HepG2 (cell line): ENCODE results near the gene GPR6. TPM values are rescaled to one million over a fixed set of nuclear protein-coding genes. Genes with fewer than 3 reads are reported as not detected.
A peak's percentile ranks its signal among the peaks of the same experiment; 100 is the strongest.

Experiments
- CBFB ChIP-seq: sonication (generic); formaldehyde crosslinking; IDR thresholded peaks from 2 replicates; pipeline ENCODE4 v1.4.0; 2020; ENCODE audit warnings: missing genetic modification reagents
- HOMEZ ChIP-seq: IDR thresholded peaks from 2 replicates; pipeline ENCODE4 v1.6.1; 2016; ENCODE audit warnings: low read depth
- MLXIP ChIP-seq: sonication (generic); formaldehyde crosslinking; IDR thresholded peaks from 2 replicates; pipeline ENCODE4 v1.9.0; 2021; ENCODE audit warnings: missing genetic modification reagents, borderline replicate concordance
- NR3C1 ChIP-seq: sonication (generic); formaldehyde crosslinking; IDR thresholded peaks from 2 replicates; pipeline ENCODE4 v1.4.0; 2020; ENCODE audit warnings: missing genetic modification reagents
- SALL1 ChIP-seq: sonication (generic); formaldehyde crosslinking; IDR thresholded peaks from 2 replicates; pipeline ENCODE4 v1.8.0; 2022; ENCODE audit warnings: mild to moderate bottlenecking, missing genetic modification reagents
- SAP130 ChIP-seq: IDR thresholded peaks from 2 replicates; pipeline ENCODE4 v1.6.1; 2016; ENCODE audit warnings: low read depth
- ZBTB25 ChIP-seq: IDR thresholded peaks from 2 replicates; pipeline ENCODE4 v1.6.1; 2018; ENCODE audit warnings: missing genetic modification reagents
- ZFP41 ChIP-seq: sonication (generic); formaldehyde crosslinking; IDR thresholded peaks from 2 replicates; pipeline ENCODE4 v1.4.0; 2020; ENCODE audit warnings: mild to moderate bottlenecking, missing genetic modification reagents, borderline replicate concordance
- ZKSCAN8 ChIP-seq: IDR thresholded peaks from 2 replicates; pipeline ENCODE4 v1.6.1; 2016; ENCODE audit warnings: borderline replicate concordance, missing genetic modification reagents, missing compliant biosample characterization
- ZNF12 ChIP-seq: sonication (generic); formaldehyde crosslinking; IDR thresholded peaks from 2 replicates; pipeline ENCODE4 v1.5.0; 2020; ENCODE audit warnings: missing genetic modification reagents
- ZNF563 ChIP-seq: sonication (generic); formaldehyde crosslinking; IDR thresholded peaks from 2 replicates; pipeline ENCODE4 v1.8.0; 2022; ENCODE audit warnings: mild to moderate bottlenecking, moderate library complexity, missing genetic modification reagents
- polyA plus RNA-seq, 8 experiments: library from polyadenylated mRNA; depleted of rRNA in 3 of 8; stranded (reverse) in 7 of 8; unstranded in 1 of 8; fragments of >200 nt; fragmentation: Illumina TruSeq in 4 of 8; extraction: Trizol in 4 of 8; gene quantifications; 2 replicates each; pipeline versions ENCODE4 v1.2.1 to v1.2.3, GENCODE V29; 2011 to 2016; ENCODE audit warnings: low read depth in 4 of 8, missing spikeins in 1 of 8, mixed read lengths in 1 of 8; ENCODE audit not compliant: insufficient read depth in 1 of 8
- total RNA-seq, 5 experiments: library from RNA; depleted of rRNA; stranded (reverse); fragments of >200 nt; fragmentation: Illumina TruSeq; extraction: Trizol; gene quantifications; 2 replicates each; pipeline ENCODE4 v1.2.3, GENCODE V29; 2016; ENCODE audit warnings: low read depth in 1 of 5
- TF ChIP-seq, protein P1 (sequence below): sonication (generic); formaldehyde crosslinking; IDR thresholded peaks from 2 replicates; pipeline ENCODE4 v1.9.0; 2021; ENCODE audit warnings: missing genetic modification reagents, borderline replicate concordance
- TF ChIP-seq, protein P2 (sequence below): sonication (generic); formaldehyde crosslinking; IDR thresholded peaks from 2 replicates; pipeline ENCODE4 v1.8.1; 2023; ENCODE audit warnings: mild to moderate bottlenecking, moderate library complexity, missing genetic modification reagents
- TF ChIP-seq, protein P3 (sequence below): IDR thresholded peaks from 2 replicates; pipeline ENCODE4 v1.6.1; 2016

The GPR6 gene
- total and polyA plus RNA-seq, 2 of the 13 experiments (the other 11 are each of a cell fraction or from before 2014, with no cell fraction given), result not detected

- TF ChIP-seq MLXIP (CRISPR knock-in tag), result peak; percentile 73; the same call in 1 of the 2 replicates
- no peak for TF ChIP-seq ZKSCAN8
- TF ChIP-seq, protein P1, sequence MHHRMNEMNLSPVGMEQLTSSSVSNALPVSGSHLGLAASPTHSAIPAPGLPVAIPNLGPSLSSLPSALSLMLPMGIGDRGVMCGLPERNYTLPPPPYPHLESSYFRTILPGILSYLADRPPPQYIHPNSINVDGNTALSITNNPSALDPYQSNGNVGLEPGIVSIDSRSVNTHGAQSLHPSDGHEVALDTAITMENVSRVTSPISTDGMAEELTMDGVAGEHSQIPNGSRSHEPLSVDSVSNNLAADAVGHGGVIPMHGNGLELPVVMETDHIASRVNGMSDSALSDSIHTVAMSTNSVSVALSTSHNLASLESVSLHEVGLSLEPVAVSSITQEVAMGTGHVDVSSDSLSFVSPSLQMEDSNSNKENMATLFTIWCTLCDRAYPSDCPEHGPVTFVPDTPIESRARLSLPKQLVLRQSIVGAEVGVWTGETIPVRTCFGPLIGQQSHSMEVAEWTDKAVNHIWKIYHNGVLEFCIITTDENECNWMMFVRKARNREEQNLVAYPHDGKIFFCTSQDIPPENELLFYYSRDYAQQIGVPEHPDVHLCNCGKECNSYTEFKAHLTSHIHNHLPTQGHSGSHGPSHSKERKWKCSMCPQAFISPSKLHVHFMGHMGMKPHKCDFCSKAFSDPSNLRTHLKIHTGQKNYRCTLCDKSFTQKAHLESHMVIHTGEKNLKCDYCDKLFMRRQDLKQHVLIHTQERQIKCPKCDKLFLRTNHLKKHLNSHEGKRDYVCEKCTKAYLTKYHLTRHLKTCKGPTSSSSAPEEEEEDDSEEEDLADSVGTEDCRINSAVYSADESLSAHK (CRISPR knock-in tag), result peak; percentile 77; the same call in 1 of the 2 replicates
- peak; percentile 85 for TF ChIP-seq ZBTB25 (CRISPR knock-in tag)
- TF ChIP-seq, protein P2, sequence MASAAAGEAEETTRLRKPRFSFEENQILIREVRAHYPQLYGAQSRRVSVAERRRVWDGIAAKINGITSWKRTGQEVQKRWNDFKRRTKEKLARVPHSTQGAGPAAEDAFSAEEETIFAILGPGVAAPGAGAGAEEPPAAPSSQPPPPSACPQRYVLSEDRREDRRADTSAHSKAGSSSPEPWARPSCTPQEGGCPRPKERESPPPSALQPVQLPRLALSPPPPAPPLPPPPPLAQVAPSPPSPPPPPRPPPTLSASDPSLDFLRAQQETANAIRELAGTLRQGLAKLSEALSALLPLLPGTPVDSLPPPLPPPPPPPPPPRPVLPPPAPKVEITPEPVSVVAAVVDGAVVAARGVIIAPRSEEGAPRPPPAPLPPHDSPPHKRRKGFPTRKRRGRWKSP (CRISPR knock-in tag), result 0 out of 2 replicates have a peak, but pooled peaks have one; percentile 26
- TF ChIP-seq ZNF12 (CRISPR knock-in tag), result 0 out of 2 replicates have a peak, but pooled peaks have one; percentile 32
- no peak for TF ChIP-seq CBFB
- TF ChIP-seq SALL1 (CRISPR knock-in tag), result peak; percentile 94
- TF ChIP-seq ZFP41 (CRISPR knock-in tag), result no peak
- no peak for TF ChIP-seq HOMEZ (CRISPR knock-in tag)
- no peak for TF ChIP-seq NR3C1 (CRISPR knock-in tag)
- TF ChIP-seq ZNF563 (CRISPR knock-in tag), result peak; percentile 46; the same call in 1 of the 2 replicates
- TF ChIP-seq SAP130, result peak; percentile 40; the same call in 1 of the 2 replicates
- TF ChIP-seq, protein P3, sequence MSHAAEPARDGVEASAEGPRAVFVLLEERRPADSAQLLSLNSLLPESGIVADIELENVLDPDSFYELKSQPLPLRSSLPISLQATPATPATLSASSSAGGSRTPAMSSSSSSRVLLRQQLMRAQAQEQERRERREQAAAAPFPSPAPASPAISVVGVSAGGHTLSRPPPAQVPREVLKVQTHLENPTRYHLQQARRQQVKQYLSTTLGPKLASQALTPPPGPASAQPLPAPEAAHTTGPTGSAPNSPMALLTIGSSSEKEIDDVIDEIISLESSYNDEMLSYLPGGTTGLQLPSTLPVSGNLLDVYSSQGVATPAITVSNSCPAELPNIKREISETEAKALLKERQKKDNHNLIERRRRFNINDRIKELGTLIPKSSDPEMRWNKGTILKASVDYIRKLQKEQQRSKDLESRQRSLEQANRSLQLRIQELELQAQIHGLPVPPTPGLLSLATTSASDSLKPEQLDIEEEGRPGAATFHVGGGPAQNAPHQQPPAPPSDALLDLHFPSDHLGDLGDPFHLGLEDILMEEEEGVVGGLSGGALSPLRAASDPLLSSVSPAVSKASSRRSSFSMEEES (CRISPR knock-in tag), result peak; percentile 76
Observed at GRCh38 chr6:109978174-109979032, at the start of gene GPR6 (continued).
